T-helper 1 cell treated with Interleukin-12 subunit alpha and Interleukin-12 subunit beta and Interleukin-4 antibody, amounts not matched to agents 30 ng/mL and 1 ng/mL, for 36 hours (primary cell): ENCODE measurements around the gene ETNK2. TPM values are rescaled to one million over a fixed set of nuclear protein-coding genes. Genes with fewer than 3 reads are reported as not detected.

ENCODE experiments used
- intact Hi-C: fragments of 100-400 bp; cut with micrococcal nuclease; formaldehyde crosslinking; loops from one replicate; pipeline ENCODE4 v1.15.1; 2024
- total RNA-seq: library from RNA; stranded (reverse); gene quantifications from 2 replicates; pipeline ENCODE4 v1.2.3, GENCODE V29; 2022

The ETNK2 gene
- total RNA-seq, 1 donor from 2014 or later = not detected

DNA sequence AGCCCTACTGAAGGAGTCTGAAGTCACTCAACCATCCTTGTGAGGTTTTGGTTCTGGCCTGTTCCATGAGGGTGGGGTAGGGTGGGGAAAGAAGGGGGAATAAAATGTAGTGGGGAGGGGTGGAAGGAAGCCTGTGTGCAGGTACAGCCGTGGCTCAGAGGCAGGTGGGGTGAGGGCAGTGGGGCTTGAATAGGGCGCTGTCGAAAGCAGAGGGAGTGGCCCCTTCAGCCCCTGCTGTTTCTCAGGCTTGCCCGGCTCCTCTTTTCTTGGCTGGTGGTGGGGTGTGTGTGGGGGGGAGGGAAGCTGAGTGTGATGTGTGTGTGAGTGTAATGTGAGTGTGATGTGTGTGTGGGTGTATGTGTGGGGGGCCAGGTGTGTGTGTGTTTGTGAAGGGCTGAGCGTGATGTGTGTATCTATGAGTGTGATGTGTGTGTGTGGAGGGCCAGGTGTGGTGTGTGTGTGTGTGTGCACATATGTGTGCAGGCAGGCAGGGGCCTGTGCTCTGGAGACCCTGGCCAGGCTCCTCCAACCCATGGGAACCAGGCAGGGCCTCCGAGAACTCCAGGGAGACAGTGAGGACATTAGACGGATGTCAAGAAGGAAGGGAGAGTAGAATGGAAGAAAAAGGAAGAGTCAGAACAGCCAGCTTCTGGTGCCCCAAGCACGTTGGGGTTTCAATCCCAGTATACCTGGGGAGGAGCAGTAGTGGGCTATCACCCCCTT is 69.9 kb downstream of the ETNK2 start:
- intact Hi-C loops = no loop called here

DNA sequence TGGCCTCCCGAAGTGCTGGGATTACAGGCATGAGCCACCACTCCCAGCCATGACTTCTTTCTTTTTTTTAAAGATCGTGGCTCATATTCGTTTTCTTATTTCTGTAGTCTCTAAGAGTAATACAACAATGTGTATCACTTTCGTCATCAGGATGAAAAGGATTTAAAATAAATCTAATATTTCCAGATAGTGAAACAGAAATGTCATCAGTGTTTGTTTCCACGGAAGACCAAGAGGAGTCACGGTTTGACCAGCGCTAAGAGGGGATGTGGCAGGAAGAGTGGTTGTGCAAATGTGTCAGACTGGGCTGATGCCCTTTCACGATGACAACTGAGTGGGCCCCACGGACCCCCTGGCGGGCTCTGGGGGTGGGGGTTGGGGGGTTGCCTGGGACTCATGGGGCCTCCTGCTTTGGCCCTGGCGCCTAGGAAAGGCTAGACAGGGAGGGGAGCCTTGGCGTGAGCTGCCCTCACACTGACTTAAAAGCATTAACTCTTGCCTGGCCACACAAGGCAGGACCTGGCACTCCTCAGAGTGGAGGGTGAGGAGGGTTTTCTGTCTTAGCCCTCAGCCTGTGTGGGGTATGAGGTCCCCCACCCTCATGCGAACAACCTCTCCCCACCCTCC is 70.6 kb downstream of the ETNK2 start:
- intact Hi-C loops = no loop called here

Other genes with a start within 250 kb of the ETNK2 start
- 0.12 and 0.42 TPM in 2 replicates for gene SOX13, start 78.9 kb downstream of the ETNK2 start, total RNA-seq
- gene REN, start 14.3 kb upstream of the ETNK2 start, total RNA-seq = not detected in 2 replicates
- not detected in 2 replicates for gene KISS1, start 44.4 kb upstream of the ETNK2 start, total RNA-seq
- not detected in 2 replicates for gene GOLT1A, start 61.9 kb upstream of the ETNK2 start, total RNA-seq
- gene PLEKHA6, start 207.9 kb upstream of the ETNK2 start, total RNA-seq = 0.29 and 0.32 TPM in 2 replicates